H1 (cell line): Measurements from ENCODE around the gene MSANTD2. TPM values are rescaled to one million over a fixed set of nuclear protein-coding genes. Genes with fewer than 3 reads are reported as not detected.

Source experiments
- CTBP2 ChIP-seq: IDR thresholded peaks from 2 replicates; pipeline ENCODE4 v1.7.0; 2011; ENCODE audit warnings: borderline replicate concordance, mild to moderate bottlenecking, moderate library complexity, mixed read lengths, low read length; ENCODE audit not compliant: insufficient read depth, insufficient read length
- EZH2 ChIP-seq: fragments of 200-600 bp; sonication (generic); IDR thresholded peaks from 2 replicates; pipeline ENCODE4 v1.7.1; 2012; ENCODE audit warnings: low read depth, mild to moderate bottlenecking, moderate library complexity, low read length, inconsistent platforms; ENCODE audit not compliant: severe bottlenecking
- KDM4A ChIP-seq: IDR thresholded peaks from one replicate; pipeline ENCODE4 v1.7.1; 2012; ENCODE audit warnings: low read depth, mild to moderate bottlenecking, moderate library complexity, low read length, inconsistent platforms; ENCODE audit not compliant: severe bottlenecking
- SRF ChIP-seq: IDR thresholded peaks from 2 replicates; pipeline ENCODE4 v1.6.1; 2011; ENCODE audit warnings: mild to moderate bottlenecking, low read depth, low read length, moderate library complexity
- TBP ChIP-seq: IDR thresholded peaks from 2 replicates; pipeline ENCODE4 v1.6.1; 2011; ENCODE audit warnings: low read depth, low read length, improper control_type of control experiment
- polyA plus RNA-seq, 7 experiments: library from polyadenylated mRNA; depleted of rRNA in 3 of 7; stranded (reverse) in 5 of 7; unstranded in 2 of 7; fragments of >200 nt in 5 of 7; fragments of 200-250 nt in 2 of 7; gene quantifications; 1 replicate in 5 of 7; 2 replicates in 1 of 7; 4 replicates in 1 of 7; pipeline versions ENCODE4 v1.2.1 to v1.2.3, GENCODE V29; 2011 to 2013; ENCODE audit warnings: missing spikeins in 2 of 7, mixed read lengths in 2 of 7
- total RNA-seq: library from RNA; stranded (reverse); fragmentation: NEBNext Ultra II Directional; extraction: Animal tissue kit (Norgen Biotek cat#: 25700); gene quantifications from 2 replicates; pipeline ENCODE4 v1.2.1, GENCODE V29; 2021
- TF ChIP-seq, protein P1 (sequence below): IDR thresholded peaks from 2 replicates; pipeline ENCODE4 v1.6.1; 2012; ENCODE audit warnings: inconsistent platforms
- TF ChIP-seq, protein P2 (sequence below): IDR thresholded peaks from 2 replicates; pipeline ENCODE4 v1.6.1; 2012; ENCODE audit warnings: inconsistent platforms

MSANTD2 gene
- total and polyA plus RNA-seq, 2 of the 8 experiments (the other 6 are each of a cell fraction or from before 2014, with no cell fraction given), result 8.2 to 15.9 TPM

DNA sequence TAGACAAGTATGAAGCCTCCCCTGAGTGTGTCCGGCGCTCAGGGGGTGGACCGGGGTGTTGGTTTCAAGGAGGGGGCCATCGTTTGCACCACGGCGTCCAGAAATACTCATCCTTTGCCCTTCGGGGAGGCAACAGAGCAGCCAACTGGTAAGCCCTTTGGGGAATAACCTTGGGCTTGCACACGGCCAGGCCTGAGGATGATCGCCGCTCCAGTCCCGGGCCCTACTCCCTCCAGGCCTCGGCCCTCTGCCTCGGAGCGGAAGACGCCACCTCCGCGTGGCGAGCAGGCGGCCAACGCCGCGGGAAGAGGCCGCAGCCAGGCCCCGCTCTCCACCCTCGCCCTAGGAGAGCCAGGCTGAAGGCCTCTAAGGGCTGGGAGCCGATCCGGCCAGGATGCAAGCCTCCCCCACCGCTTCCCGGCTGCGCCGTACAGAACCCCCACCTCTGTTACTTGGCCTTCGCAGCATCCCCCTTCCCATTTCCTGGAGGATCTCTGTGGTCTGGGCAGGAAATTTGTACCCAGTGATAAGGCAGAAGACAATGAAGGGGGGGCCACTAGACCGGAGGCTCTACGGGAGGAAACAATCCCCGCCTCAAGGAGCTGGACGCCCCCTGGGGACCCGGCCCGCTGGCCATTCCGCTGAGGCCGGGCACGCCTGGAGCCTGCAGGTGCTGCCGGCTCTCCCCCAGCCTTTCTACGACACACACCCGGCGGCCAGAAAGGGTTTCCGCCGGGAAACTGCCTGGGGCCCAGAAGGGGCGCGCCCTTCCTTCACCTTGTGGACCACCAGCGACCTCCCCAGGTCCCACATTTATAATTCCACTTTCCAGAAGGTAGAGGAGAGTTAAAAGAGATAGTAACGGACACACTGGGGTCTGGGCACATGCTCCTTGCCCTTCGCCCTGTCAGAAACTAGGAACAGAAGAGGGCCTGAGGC lies 40.7 kb downstream of the MSANTD2 start (continued):
- TF ChIP-seq, protein P1, sequence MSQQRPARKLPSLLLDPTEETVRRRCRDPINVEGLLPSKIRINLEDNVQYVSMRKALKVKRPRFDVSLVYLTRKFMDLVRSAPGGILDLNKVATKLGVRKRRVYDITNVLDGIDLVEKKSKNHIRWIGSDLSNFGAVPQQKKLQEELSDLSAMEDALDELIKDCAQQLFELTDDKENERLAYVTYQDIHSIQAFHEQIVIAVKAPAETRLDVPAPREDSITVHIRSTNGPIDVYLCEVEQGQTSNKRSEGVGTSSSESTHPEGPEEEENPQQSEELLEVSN, result peak; percentile 98
- TF ChIP-seq, protein P2, sequence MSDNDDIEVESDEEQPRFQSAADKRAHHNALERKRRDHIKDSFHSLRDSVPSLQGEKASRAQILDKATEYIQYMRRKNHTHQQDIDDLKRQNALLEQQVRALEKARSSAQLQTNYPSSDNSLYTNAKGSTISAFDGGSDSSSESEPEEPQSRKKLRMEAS, result peak; percentile 97
- TF ChIP-seq KDM4A (peak; percentile 46), TBP (peak; percentile 14; the same call in 1 of the 2 replicates), EZH2 (peak; percentile 96), SRF (no peak), CTBP2 (no peak)
- TF ChIP-seq, all 59 proteins: peak for 10
